GM19328 (cell line): ENCODE data around the gene DNLZ.

Experiments
- ATAC-seq: cut with Tn5 transposase; IDR thresholded peaks from one replicate; pipeline ENCODE4 v1.9.1; 2021; ENCODE audit warnings: mild to moderate bottlenecking, moderate library complexity; ENCODE audit not compliant: unreplicated experiment

The DNLZ gene

DNA sequence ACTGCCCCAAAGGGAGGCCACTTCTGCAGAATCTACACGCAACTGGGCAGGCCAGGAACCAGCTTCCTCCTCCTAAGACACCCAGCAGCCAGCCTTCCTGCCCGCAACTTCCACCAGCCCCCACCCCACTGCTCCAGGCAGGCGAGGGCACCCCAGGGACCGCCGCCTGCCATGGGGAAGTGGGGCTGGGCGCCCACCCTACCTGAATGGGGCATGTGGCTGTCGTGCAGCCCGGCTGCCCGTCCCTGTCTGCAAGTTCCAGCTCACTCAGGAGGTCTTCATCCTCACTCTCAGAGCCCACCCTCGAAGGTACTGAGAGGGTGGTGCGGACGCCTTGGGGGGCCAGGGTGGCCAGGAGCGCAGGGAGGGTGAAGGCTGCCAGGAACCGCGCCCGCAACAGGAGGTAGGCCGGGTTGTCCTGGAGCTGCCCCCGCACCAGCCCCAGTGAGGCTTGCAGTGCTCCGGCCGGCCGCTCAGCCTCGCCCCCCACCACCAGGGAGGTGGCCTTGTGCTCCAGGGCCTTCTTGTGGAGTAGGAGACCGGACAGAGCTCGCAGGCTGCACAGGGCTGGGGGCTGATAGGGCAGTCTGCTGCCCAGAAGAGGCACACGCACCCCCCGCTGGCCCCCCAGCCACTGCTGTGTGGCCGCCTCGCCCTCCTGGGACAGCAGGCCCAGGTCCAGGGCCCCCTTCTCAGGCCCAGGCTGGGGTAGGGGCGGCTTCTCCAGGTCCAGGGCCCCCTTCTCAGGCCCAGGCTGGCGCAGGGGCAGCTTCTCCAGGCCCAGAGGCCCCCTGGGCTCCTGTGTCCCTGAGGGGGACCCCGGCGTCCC is 14.0 kb upstream of the DNLZ start:
- ATAC-seq: no peak

DNA sequence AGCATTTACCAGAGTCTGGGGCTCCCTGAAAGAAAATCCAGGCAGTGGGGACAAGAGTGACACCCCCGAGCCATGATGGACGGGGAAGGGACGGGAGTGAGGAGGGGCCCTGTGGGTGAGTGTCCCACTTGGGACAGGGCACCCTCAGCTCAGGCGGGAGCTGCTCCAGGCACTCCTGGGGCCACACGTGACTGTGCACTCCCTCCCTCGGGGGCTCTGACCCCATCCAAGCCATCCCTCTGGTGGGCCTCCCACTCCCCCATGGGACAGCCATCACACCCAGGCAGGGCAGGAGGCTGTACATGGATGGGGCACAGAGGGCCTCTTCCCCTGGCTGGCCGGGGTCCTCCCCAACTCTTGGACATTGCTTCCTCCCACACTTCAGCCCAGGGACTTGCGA is 12.9 kb upstream of the DNLZ start:
- no peak for ATAC-seq

DNA sequence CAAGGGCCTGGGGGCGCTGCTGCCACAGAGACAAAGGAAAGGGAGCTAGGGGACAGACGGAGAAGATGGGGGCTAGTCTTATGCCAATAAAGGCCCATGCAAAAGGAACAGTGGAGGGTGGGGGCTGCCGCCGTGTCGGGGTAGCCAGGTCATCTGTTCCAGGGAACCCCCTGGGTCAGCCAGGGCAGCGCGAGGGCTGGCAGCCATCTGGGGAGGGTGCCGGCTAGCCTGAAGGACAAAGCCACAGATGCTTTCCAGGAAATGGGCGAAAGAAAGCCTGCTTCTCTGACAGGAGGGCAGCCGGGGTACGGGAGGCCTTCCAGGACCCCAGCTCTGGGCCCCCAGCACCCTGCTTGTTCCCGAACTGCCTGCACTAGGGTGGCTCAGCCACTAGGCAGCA is 11.6 kb upstream of the DNLZ start:
- no peak for ATAC-seq

DNA sequence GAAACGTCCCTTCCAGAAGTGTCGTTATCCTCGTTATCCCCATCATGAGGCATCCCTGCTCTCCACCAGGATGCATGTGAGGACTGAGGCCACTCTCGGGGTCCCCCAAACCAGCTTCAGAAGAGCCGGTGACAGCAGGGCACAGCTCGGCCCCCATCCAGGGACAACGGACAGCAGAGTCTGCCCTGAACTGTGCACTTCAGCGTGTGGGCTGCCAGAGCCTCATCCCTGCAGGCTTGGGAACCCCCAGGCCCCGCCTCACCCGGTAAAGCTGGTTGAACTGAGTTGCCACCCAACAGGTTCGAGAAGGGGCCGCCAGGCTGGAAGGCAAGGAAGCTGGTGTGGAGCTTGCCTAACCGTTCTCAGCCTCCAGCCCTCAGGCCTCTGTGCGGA is 10.6 kb upstream of the DNLZ start:
- ATAC-seq: no peak

DNA sequence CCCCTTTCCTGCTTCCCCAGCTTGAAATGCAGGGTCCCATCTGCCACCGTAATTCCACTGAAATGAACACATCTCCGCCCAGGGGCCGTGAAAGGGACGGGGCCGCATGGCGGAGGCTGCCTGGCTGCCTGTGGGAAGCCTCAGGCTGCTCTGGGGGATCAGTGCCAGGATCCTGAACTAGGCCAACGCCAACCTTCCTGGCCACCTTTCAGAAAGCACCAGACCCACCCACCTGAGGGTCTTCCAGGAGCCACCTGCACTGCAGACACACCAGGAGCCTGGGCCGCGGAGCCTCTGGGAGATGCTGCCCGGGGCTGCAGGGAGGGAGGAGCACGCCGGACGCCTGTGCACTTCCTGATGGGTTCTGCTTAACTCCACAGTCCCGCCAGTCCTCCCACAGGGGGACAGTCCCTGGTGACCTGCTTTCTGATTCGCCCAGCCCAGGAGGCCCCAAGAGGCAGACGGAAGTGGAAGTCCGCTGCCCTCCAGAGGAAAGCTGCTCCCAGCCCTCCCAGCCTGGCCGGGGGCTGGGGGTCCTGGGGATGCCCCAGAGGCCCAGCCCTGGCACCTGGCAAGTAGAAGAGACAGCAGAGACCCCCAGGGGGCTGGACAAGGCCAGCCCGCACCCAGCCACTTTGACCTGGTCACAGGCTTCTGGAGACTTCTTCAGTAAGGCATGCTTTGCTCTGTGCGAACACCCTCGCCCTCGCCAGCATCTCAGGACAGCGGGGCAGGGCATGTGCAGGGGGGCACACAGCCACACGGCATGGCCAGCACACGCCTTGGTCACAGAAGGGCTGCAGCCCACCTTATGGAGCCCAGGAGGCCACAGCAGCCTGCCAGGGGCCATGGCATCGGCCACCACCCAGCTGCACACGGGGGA is 10.0 kb upstream of the DNLZ start, which contains the start of gene CARD9:
Gene CARD9 (minus strand): TSS at position 370 of the 883 bp plus-strand sequence. CDS start 1,591 bp downstream, outside the sequence.
- ATAC-seq: no peak

DNA sequence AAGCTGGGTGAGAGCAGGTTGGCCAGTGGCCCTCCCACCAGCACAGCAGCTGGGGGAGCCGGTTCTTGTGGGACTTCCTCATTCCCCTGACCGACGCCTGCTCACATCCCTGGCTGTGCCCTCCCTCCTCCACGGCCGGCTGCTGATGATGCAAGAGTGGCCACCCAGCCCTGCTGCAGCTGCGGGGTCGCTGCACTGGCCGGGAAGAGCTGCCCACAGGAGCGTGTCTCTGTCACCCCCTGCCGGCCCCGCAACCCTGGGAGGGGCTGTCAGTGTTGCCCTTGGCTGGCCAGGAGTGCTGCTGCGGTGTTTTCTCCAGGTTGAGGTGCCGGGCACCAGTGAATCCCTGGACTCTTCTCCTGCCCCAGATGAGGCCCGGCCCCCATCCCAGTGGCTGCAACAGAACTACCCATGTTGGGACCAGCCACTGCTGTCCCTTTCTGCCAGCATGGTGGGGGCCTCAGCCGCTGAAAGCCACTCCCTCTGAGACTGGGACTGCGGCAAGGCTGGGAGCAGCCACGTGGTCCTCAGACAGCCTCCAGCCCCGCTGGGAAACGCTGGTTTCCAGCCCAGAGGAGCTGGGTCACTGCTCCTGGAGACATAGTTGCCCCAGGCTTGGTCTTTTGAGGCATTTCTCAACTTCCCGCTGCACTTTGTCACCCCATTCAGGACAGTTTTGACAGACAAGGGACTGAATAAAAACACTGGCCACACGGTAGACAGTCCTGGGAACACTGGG is 9.2 kb upstream of the DNLZ start:
- ATAC-seq: no peak

DNA sequence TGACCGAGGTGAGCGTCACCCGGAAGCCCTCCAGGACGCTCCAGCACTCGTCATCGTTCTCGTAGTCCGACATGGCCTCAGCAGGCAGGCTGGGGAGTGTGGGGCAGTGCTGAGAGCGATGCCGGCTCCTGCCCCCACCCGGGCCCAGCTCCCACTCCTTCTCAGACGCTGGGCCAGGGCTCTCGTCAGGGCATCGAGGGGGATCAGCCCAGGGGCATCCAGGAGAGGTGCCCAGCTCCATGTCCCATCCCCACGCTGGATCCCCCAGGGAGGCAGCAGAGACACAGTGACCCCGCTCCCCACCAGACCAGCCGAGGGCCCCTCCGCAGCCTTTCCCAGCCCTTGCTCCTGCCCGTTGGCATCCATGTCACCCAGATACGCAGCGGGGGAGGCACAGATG is 8.5 kb upstream of the DNLZ start:
- no peak for ATAC-seq

DNA sequence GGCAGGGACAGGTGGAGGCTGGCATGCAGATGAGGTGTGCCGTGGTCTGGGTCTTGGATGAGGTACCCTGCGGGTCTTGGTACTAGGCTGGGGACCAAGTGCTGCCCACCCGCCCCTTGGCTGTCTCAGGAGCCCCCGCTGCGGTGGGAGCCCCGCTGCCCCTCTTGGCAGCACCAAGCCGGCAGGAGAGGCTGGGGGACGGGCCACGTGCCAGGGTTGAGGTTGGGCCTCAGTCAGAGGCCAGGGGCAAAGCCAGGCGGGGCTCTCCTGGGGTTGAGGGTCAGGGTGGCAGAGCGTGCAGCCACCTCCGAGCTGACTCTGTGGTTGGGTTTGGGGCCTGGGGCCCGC is 8.0 kb upstream of the DNLZ start:
- no peak for ATAC-seq

DNA sequence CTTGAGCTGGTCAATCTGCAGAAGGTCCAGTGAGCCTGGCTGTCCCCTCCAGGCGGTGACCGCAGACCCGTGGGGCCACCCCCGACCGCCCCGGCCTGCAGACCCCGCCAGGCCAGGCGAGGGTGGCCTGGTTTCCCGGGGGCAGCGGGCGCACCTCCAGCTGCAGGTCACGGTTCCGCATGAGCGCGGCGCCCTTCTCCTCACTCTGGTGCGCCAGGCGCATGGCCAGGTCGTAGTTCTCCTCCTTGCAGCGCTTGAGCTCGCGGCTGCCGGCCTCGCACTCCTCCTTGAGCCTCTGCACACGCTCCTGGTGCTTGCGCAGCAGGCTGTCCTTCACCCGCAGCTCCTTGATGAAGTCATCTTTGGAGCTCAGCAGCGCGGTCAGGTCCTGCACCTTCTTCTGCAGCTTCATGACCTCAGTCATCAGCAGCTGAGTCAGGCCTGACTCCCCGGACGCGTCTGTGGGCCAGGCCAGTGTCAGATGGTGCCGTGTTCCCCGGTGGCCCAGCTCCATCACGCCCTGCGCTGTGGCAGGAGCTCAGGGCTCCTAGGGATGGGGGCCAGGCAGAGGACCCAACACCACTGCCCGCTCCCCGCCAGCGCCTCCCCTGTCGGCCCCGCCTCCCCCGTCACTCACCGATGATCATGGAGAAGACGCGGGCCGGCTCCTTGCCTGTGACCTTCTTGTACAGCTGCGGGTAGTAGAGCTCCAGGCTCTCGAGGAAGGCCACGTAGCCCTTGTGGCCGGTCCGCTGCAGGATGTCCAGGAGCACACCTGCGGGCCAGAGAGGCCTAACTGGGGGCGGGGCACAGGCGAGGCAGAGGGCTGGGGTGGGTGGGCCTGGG is 7.4 kb upstream of the DNLZ start:
- ATAC-seq: no peak

DNA sequence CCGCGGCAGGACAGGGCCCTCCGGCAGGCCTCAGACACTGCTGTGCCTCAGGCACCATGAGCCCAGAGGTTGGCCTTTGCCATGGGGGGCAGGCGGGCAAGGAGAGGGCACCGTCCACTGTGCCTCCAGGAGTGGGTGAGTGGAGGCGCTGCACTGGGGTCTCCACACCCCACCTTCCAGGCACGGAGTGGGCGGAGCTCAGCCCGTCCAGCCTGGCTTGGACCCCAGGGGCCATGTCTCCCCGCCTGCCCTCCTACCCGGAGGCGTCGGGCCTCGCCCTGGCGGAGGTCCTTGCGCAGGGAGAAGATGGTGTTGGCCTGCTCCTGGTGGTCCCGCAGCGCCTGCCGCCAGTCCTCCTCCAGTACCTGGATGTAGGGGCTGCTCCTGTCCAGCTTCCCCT is 6.5 kb upstream of the DNLZ start:
- ATAC-seq: no peak

DNA sequence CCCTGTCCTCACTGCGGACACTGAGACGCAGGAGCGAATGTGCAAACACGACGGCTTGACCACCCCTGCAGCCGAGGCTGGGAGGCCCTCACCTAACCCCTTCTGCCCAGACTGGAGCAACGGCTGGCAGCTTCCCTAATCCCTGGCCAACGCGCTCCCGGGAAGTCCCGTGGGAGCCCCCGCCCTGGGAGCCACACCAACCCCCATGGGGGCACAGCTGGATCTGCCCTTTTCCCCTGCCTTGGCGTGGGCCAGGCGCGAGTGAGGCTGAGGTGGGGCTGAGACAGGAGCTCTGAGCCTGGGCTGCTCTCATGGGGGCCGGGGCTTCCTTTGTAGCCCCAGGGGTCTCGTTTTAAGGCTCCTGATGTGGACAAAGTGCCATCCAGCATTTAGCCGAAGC is 4.6 kb upstream of the DNLZ start:
- no peak for ATAC-seq

DNA sequence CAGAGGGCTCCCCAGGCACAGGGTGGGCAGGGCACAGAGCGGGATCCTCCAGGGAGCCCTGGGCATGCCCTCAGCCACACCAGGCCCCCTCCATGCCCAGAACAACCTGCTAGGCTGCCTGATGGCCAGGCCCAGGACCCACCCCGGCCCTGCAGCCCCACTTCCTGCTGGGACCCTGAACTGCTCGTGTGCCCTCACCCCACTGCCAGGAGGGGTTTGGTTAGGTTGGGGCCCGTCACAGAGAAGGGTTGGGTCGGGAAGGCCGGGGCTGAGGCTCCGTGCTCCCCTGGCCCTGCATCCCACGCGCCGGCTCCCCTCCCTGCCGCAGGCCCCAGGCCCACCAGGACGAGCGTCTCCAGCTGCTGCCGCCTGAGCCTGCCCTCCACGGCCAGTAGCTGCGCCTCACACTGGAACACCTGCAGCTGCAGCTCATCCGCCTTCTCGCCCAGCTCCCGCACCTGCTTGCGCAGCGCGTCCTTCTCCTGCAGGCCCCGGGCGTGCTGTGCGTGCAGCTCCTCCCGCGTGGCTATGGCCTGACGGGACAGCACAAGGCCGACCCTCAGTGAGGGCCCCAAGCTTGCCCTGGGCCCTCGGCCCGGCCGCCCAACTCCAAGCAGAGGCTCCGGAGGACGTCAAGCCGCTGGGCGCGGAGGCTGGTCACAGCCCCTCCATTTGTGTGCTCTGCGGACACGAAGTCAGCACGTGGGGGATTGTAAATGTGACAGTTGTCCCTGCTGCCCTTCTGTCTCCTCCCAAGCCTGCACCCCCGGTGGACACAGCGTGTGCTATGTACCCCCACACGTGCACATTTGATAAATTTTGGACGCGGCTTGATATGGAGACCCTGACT is 4.0 kb upstream of the DNLZ start:
- ATAC-seq: no peak

DNA sequence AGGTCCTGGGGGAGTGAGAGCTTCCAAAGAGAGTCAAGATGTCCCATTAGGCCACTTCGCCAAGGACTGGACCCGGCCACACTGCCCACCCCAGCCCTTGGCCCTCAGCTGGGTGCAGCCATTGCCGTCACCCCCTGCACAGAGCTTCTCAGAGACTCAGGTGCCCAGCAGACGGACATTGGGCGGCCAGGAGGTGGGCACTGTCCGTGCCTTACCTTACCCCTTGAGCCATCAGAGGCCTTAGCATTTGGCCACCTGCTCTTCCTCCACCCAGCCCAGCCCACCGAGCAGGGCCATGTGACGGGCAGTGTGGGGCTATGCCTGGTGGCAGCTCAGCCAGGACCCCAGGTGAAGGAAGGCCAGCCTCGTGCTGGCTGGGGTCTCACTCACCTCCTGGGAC is 3.3 kb upstream of the DNLZ start:
- no peak for ATAC-seq

DNA sequence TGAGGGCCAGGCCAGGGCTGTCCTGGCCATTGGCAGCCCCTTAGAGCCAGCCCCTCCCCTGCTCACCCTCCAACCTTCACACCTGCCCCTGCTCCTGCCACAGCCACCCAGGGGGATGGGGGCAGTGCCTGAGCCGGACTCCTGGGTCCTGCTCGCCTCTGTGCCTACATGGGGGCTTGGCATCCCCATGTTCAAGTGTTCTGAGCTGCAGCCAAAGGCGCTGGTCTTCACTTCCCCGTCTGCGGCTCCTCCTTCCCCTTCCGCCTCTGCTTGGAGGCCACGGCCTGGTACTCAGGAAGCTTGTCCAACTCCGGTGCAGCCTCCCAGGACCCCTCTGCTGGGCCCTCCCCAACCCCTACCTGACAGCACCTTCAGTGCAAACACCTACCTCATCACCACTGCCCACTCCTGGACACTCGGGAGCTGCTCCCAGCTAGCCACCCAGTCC is 2.3 kb upstream of the DNLZ start:
- no peak for ATAC-seq

DNA sequence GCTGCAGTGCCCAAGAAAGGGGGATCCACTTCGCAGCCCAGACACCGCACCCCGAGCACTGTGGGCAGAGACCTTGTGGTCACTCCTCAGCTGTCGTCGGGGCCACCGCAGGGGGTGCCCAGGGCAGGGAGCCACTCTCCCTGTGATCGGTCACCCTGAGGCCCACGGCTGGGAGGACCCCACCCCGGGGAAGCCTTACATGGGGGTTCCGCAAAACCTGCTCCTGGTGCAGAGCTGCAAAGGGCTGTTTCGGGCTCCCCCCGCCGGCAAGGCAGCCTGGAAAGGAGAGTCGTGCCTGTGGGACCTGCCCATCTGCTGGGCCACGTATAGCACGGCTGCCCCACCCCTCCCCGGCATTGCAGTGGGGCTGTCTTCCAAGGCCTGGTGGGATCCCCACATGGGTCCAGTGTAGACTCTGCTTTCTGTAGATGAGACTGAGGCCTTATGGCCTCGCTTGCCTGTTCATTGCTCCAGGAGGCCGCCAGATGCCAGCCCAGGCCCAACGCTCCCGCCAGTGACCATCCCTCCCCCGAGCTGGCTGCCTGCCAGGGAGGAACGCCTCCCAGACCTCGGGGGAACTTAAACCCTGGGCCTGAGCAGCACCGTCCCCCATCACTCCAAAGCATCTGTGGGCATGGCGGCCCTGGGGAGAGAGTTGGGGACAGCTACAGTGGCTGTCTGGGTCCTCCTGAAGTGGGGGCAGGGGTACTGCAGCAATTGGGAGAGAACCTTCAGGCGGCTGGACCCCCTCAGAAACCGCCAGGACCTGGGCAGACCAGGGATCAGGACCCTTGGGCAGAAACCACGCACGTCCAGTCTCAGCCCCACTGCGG is 1.6 kb upstream of the DNLZ start:
- no peak for ATAC-seq

DNA sequence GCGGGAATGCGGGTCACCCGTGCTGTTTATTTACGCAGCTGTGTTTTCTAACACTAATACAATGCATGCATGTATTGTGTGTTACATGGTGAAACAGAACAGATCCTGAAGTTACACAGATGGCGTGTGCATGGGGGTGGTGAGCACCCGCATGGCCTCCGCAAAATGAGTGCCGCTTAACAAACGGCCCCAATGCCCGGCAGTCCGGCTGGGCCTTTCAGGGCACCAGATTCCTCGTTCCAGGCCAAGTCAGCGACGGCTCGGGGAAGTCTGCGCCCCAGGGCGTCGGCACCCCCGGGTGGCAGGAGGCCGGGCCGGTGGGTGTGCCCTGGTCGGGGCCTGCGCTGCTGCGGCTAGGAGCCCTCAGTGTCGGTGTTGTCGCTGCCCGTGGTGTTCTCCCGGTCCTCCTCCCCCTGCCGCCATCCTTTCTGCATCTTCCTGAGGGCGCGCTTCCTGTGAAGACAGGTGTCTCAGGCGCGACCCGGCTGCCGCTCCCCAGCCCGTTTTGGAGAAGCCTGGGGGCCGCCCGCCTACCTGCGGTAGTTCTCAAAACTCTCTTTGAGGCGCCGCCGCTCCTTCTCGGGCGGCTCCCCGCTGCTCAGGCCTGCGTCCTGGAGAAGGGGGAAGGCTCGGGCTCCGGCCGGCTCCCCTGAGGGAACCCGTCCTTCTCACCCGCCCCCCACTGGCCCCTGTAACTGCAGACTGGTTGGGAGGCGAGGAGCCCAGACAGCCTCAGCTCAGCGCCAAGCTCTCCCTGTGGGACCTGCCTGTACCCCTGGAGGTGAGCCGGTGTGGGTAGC is 605 bp upstream of the DNLZ start:
- ATAC-seq: no peak

DNA sequence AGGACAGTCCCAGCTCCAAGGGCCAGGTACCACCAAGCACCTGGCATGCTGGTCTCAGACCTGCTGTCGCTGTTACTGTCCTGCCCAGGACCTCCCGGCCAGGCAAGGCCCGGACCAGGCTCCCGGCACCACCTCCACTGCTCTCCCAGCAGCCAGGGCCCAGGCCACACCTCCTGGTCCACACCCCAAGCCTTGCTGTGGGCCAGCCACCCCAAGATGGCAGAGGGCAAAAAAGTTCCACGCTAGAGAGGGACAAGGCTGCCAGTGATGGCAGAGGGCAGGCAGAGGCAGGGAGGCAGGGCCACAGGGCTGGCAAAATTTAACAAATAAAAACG is 1.1 kb downstream of the DNLZ start:
- ATAC-seq: no peak
